ENCODE results near the gene TMPRSS11E.
"Not testable (repeated sequence)": the region's sequence is repeated elsewhere in the genome, so short reads cannot be mapped to it uniquely, and the experiment has no call there.

TMPRSS11E gene

DNA sequence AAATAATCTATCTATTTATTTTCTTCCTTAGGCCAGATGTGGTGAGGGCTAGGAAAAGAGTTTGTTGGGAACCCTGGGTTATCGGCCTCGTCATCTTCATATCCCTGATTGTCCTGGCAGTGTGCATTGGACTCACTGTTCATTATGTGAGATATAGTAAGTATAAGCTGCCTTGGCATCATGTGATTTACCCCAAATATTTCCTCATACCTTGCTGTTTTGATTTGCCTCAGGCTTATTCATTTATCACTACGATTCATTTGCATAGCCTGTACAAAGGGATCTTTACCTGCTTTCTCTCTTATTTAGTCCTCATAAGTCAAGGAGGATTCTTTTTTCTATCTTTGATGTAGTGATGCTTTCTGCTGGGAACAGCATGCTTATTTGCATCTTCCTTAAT, 14.5 kb downstream of the TMPRSS11E start:
- no peak for DNase-seq (ENCODE audit: low read depth in 3 of 3)

DNA sequence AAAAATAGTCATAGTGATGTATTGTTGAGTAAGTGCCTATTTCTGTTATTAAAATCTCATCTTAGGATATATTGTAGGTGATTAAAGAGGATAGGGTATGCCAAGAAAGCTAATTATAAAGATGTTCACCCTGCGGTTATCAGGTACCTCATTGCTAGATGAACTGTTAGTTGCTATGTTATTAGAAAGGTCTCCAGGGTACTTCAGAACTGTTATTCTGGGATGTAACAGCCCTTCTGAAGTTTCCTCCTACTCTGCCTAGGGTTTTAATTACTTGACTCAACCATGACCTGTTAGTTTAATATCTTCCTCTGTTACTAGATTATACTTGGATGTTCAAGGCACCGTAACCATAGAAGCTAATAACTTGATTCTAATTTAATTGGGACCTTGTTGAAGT, 15.4 kb downstream of the TMPRSS11E start:
- DNase-seq (ENCODE audit: low read depth in 3 of 3), result no peak

DNA sequence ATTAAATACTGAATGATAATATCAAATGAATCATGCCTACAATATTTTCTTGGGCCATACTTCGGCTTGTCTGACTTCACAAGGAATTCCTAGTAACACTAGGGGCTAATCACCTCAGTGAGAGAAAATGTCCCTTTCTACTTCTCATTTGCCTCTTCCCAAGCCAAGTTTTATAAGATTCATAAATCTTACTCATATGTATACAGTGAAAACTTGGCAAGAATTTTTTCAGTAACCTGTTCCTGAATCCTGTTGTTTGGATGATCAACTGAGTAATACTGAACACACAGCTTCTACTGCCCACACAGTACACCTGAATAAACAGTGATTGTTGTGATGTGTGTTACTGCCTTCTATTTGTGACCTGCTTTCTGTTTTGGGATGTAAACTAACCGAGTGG, 16.5 kb downstream of the TMPRSS11E start:
- no peak for DNase-seq (ENCODE audit: low read depth in 3 of 3)

DNA sequence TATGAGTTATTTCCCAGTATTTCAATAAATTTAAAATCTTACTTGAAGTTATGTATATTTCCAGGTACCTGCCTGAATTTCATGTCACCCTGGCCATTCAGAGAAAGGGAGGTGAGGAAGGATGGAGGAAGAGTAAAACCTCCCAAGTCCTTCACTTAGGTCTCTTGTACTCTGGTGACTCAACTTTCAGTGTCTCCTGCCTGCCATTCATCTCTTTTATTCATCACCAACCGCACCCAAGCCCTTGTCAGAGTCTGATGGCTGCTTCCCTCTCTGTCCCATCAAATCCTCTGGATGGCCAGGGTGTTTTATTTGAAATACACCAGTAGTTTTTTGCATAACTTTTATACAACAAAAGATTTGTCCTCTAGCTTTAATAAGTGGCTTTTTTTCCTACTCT, 17.8 kb downstream of the TMPRSS11E start:
- DNase-seq (ENCODE audit: low read depth in 3 of 3), result no peak

DNA sequence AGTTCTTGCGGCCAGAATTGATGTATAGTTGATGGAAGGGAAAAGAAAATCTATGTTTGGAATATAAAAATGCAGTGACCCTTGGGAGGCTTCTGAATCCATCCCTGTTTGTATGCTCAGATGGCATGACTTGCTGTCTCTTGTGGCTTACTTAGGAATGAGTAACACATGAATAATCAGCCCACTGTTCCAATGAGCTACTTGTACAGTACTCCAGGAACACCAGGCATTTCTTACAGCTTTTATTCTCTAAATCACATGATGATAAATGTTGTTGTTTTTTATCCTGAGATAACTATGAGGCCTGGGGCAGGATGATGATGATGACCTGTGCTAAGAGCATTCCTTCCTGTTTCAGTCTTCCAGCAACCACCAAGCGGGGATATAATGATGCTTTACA, 18.9 kb downstream of the TMPRSS11E start:
- no peak for DNase-seq (ENCODE audit: low read depth in 3 of 3)

DNA sequence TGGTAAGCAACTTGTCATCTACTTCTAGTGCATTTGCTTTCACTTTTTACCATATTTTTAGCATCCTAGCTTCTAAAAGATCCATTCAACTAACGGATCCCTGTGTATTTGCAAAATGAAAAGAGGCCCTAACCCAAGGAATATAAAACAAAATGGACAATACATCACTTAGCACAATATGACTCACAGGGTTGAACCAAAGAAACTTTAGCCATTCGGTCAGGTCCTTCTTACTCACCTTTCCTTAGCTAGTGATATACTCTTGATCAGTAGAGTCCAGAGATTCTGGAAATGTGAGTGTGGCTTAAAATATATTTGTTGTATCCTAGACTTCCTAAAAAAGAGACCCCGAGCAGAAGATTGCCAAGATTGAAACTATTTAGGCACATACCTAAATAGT, 19.5 kb downstream of the TMPRSS11E start:
- no peak for DNase-seq (ENCODE audit: low read depth in 3 of 3)

DNA sequence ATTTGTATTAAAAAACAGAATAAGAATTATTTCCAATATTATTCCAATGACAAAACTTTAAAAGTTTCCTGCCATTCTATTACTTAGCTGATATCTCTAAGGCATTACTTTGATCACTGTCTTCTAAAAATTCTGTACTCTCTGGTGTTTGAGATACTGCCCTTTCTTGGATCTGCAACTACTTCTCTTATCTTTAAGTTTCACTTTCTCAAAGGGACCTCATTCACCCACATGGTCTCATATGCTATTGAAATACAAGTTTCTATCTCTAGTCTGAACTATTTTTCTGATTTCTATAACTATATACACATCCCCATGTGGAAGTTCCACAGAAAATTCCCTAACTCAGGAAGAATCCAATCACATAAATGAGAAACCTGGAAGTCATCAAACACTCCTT, 22.2 kb downstream of the TMPRSS11E start:
- DNase-seq (ENCODE audit: low read depth in 3 of 3), result no peak

DNA sequence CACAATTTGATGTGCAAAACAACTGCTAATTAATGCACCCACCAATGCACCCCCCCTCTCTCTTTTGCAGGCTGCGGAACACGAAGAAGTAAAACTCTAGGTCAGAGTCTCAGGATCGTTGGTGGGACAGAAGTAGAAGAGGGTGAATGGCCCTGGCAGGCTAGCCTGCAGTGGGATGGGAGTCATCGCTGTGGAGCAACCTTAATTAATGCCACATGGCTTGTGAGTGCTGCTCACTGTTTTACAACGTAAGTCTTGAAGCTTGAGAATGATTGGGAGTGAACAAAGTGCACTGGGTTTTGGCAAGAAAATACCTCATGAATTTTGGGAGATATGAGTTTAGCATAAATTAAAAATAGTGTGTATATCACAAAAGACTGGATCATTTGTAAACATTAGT, 28.9 kb downstream of the TMPRSS11E start:
- DNase-seq (ENCODE audit: low read depth in 3 of 3), result no peak

DNA sequence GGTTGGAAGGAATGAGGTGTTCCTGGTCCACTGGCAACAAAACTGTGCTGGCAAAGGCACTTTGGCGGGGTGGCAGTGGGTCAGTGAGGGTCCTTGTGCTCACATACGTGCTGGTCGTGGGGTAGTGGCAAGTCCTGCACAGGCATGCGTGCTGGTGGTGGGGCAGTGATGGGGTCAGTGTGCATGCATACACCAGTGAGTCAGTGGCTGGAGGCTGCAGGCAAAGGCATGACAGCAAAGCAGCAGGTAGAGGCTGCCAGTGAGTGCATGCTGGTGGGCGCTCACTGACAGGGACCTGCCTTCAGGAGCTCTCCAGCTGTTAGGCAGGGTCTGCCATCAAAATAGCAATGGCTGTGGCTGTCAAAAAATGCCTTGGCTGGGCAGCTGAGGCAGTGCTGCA, 42.1 kb downstream of the TMPRSS11E start:
- no peak for DNase-seq (ENCODE audit: low read depth in 3 of 3)

DNA sequence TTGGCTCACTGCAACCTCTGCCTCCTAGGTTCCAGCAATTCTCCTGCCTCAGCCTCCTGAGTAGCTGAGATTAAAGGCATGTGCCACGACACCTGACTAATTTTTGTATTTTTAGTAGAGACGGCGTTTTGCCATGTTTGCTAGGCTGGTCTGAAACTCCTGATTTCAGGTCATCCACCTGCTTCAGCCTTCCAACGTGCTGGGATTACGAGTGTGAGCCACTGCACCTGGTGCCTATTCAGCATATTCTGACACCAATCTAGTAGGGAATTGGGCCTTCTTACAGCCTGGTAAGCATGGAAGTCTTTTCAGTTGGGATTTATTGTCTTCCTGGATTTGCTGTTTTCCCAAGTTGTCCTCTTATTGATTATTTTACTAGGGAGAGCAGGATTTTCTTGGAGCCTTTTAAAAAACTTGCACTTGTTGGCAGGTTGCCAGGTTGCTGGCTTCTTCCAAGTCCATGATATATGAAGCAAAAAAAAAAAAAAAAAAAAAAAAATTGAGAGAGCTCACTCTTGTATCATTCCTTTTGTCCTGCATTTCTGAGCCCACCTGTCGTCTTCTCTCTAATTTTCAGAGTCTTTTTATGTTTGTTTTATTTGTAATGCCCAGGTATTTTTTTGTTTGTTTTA, 43.7 kb downstream of the TMPRSS11E start:
- no peak for DNase-seq (ENCODE audit: low read depth in 3 of 3)

DNA sequence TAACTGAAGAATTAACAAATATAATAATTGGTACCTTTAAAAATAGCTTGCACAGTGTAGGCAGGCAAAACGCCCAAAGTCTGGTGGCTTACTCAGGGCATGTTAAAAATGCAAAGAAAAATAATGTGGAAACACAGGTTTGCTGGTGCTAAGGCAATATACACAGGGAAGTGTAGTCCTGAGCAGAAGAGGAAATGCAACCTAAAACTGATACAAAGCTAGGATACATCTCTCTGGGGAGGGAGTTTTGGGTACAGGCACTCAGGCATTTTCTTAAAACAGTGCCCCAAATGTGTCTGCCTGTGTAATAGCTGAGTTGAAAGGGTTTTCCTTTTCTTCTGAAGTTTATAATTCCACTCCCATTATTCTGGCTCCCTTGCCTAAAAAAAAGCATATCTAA, 47.4 kb downstream of the TMPRSS11E start:
- no peak for DNase-seq (ENCODE audit: low read depth in 3 of 3)

DNA sequence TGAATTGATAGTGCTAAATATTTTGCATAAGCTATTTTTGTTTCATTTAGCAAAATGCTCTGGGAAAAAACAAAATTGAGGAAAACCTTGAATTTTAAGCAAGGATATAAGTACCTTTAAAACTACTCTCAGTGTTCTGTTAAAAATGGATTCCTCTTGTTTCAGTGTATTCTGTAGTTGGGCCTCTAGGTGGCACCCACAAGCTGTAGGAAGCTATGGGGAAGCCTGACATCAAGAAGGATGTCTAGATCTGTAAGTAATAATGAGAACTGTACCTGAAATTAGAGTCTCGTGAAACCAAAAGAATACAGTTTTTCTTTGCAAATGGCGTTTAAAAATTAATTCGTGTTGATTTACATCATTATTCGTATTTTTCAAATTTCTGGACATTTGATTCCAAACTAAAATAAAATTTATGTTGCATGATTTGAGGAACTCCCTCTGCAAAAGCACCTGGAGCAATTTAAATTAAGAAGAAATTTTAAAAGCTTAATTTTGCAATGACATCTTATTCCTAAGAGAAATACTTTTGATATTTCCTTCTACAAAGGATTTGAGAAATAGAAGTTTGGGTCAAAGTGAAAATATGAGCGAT, 51.2 kb downstream of the TMPRSS11E start:
- DNase-seq (ENCODE audit: low read depth in 3 of 3), result peak; percentile 24 to 38 (median 34)

DNA sequence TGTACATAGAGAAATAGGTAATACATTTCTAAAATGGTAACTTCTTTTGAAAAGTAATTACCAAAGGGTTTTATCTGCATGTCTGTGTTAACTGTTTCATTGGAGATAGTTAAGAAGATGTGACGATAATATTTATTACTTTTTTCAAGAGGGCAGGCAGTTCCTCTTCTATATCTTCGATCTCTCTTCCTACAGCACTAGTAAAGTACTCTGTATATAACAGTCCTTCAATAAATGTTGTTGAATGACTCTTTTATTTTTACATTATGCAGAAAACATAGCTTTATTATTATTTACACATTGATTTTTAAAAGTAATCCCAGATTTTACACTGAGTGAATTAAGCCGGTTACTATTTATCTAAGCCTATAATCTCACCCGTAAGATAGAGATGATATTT, 51.8 kb downstream of the TMPRSS11E start:
- DNase-seq (ENCODE audit: low read depth in 3 of 3), result no peak

DNA sequence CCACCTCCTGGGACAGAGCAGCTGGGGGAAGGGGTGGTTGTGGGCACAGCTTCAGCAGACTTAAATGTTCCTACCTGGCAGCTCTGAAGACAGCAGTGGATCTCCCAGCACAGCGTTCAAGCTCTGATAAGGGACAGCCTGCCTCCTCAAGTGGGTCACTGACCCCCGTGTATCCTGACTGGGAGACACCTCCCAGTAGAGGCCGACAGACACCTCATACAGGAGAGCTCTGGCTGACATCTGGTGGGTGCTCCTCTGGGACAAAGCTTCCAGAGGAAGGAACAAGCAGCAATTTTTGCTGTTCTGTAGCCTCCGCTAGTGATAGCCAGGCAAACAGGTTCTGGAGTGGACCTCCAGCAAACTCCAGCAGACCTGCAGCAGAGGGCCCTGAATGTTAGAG, 56.2 kb downstream of the TMPRSS11E start:
- DNase-seq (ENCODE audit: low read depth in 3 of 3), result not testable (repeated sequence)

DNA sequence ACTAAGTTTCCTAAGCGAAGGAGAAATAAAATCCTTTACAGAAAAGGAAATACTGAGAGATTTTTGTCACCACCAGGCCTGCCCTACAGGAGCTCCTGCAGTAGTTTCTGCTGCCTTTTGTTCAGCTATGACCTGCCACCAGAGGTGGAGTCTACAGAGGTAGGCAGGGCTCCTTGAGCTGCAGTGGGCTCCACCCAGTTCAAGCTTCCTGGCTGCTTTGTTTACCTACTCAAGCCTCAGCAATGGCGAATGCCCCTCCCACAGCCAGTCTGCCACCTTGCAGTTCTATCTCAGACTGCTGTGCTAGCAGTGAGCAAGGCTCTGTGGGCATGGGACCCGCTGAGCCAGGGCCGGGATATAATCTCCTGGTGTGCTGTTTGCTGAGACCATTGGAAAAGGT, 57.6 kb downstream of the TMPRSS11E start:
- not testable (repeated sequence) for DNase-seq (ENCODE audit: low read depth in 3 of 3)

DNA sequence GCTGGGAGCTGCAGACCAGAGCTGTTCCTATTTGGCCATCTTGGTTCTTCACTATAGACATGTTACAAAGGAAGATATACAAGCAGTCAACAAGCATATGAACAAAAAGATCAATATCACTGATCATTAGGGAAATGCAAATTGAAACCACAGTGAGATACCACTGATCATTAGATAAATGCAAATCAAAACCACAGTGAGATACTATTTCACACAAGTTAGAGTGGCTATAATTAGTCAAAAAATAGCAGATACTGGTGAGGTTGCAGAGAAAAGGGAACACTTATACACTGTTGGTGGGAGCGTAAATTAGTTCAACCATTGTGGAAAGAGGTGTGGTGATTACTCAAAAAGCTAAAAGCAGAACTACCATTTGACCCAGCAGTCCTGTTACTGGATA, 58.2 kb downstream of the TMPRSS11E start:
- DNase-seq (ENCODE audit: low read depth in 3 of 3), result not testable (repeated sequence)

DNA sequence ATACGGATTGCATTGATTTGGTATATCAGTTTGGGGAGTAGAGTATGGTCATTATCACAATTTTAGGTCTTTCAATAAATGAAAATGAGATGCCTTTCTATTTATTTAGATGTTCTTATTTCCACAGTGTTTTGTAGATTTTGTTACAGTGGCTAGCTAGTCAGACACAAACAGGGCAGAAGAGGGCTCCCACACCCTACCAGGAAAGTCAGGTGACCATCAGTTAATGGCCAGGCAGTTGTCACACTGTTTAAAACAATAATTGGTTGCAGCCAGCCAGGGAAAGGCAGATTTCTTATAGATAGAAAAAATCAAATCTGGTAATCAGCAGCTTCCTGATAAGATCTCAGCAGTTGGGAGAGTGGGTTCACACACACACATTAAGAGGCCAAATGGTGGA, 71.6 kb downstream of the TMPRSS11E start:
- no peak for DNase-seq (ENCODE audit: low read depth in 3 of 3)

DNA sequence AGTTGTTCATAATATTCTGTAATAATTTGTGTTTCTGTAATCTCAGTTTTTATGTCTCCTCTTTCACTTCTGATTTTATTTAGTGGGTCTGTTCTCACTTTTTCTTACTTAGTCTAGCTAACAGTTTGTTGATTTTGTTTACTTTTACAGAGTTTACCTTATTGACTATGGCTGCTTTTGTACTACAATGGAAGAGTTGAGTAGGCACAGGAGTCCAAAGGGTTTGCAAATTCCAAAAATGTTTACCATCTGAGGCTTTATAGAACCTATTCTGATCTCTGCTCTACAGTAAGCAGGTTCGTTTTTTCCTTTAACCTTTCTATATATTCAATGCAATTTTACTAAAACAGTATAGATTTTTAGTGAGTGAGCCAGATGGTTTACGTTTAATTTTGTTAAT, 73.7 kb downstream of the TMPRSS11E start:
- no peak for DNase-seq (ENCODE audit: low read depth in 3 of 3)

DNA sequence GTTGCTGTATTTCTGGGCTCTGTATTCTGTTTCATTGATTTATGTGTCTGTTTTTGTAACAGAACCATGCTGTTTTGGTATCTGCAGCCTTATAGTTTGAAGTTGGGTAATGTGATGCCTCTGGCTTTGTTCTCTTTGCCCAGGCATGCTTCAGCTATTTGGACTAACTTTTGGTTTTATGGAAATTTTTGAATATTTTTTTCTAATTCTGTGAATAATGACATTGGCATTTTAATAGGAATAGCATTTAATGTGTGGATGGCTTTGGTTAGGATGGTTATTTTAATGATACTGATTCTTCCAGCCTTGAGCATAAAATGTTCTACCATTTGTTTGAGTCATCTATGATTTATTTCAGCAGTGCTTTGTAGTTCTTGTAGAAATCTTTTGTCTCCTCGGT, 75.0 kb downstream of the TMPRSS11E start:
- not testable (repeated sequence) for DNase-seq (ENCODE audit: low read depth in 3 of 3)

DNA sequence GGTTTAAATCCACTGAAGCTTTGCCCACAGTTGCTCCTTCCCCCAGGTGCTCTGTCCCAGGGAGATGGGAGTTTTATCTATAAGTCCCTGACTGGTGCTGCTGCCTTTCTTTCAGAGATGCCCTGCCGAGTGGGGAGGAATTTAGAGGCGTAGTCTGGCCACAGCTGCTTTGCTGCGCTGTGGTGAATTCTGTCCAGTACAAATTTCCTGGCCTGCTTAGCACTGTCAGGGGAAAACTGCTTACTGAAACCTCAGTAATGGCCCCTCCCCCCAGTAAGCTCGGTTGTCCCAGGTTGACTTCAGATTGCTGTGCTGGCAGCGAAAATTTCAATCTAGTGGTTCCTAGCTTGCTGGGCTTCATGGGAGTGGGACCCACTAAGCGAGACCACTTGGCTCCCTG, 88.7 kb downstream of the TMPRSS11E start:
- DNase-seq (ENCODE audit: low read depth in 3 of 3), result no peak

DNA sequence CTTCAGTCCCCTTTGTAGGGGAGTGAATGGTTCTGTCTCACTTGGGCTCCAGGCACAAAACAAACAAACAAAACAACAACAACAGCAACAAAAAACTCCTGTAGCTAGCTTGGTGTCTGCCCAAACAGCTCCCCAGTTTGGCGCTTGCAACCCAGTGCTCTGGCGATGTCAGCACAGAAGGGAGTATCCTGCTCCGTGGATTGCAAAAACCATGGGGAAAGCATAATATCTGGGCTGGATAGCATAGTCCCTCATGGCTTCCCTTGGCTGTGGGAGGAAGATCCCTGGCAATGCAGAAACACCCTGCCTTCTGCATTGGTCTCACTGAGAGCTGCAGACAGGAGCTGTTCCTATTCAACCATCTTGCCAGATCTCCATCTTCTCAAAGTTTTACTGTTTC, 89.1 kb downstream of the TMPRSS11E start:
- DNase-seq (ENCODE audit: low read depth in 3 of 3), result no peak

DNA sequence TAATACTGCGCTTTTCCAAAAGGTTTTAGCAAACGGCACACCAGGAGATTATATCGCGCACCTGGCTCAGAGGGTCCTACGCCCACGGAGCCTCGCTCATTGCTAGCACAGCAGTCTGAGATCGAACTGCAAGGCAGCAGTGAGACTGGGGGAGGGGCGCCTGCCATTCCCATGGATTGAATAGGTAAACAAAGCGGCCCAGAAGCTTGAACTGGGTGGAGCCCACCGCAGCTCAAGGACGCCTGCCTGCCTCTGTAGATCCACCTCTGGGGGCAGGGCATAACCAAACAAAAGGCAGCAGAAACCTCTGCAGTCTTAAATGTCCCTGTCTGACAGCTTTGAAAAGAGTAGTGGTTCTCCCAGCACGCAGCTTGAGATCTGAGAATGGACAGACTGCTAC, 95.5 kb downstream of the TMPRSS11E start:
- not testable (repeated sequence) for DNase-seq (ENCODE audit: low read depth in 3 of 3)
